Activated CD8-positive, alpha-beta memory T cell treated with anti-CD3 and anti-CD28 coated beads for 4 hours (primary cell): Measurements from ENCODE around the gene ZSCAN10.

ENCODE experiments used
- DNase-seq, 2 donors: peaks; one replicate each; pipeline ENCODE4 v3.0.0-alpha.2; 2020; ENCODE audit warnings: low read depth in 2 of 2

Gene ZSCAN10

DNA sequence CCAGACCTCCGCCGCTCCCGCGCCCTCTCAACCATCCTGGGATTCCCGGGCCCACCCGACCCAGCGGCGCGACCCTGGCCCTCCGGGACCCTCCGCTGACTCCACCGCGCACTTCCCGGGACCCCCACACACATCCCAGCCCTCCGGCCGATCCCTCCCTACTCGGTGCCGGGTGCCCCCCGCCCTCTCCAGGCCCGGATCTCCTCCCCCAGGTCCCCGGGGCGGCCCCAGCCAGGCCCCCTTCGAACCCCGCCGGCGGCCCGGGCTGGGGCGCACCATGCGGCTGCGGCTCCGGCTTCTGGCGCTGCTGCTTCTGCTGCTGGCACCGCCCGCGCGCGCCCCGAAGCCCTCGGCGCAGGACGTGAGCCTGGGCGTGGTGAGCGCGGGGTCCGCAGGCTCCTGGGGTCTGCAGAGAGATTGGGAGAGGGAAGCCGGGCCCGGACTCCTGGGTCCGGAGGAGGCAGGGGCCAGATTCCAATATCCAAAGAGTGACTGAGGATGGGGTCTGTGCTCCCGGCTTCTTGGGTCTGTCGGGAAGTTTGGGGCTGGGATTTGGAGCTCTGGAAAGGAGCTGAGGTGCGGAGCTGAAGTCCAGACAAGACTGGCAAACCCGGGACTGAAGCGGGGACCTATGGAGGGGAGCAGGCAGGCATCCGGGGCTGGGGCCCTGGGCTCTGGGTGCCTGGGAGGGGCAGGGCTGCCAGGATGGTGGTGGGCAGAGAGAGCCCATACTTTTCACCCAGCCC, 52.3 kb downstream of the ZSCAN10 start:
- no peak for DNase-seq

DNA sequence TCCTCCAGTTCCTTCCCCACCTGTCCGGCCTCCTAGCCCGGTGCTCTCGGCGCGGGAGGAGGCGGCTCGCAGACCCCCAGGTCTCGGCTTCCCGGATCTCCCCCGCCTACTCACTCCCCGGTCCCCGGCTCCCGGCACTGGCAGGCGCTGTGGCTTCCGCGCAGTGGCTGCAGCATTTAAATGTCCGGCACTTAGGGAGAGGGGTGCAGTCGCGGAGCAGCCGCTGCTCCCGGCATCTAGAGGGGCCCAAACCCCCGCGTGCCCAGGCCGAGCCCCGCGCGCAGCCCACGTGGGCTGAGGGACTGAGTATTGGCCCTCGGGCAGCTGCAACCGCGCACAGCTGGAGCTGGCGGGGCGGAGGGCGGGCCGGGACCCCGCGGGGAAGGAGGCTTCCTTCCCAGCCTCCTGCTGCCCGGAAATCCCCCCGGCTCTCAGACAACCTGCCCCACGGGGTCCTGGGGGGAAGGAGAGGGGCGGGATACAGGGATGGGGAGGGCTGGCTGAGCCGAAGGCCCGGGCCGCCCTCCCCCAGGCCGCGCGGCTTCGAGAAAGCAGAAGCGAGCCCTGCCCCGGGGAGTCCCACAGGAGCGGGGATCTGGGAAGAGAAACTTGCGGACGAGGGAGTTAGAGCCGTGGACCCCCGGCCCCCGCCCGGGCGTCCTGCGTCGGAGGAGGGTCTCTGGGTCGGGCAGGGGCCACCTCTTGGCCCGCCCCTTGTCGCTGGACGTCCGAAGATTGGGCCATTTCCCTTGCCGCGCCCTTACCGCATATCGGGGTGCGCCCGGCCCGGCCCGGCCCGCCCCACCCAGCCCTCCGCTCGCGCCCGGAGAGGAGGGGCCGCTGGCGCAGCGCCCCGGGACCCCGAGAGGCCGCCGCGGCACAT, 53.1 kb downstream of the ZSCAN10 start, which contains the start of gene MMP25:
Gene MMP25, plus strand, starts transcription at position 804 of the 883 bp plus-strand sequence. CDS start 357 bp downstream, outside the sequence.
- no peak for DNase-seq

DNA sequence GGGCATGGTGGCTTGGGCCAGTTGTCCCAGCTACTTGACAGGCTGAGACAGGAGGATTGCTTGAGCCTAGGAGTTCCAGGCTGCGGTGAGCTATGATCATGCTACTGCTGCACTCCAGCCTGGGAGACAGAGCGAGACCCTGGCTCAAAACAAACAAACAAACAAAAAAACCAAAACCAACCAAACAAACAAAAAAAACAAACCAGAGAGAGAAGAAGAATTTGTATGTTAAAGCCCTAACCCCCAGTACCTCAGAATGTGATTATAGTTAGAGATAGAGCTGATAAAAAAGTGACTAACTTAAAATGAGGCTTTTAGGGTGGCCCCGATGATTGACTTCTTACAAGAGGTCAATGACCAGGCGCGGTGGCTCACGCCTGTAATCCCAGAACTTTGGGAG, 54.4 kb downstream of the ZSCAN10 start:
- DNase-seq = no peak

DNA sequence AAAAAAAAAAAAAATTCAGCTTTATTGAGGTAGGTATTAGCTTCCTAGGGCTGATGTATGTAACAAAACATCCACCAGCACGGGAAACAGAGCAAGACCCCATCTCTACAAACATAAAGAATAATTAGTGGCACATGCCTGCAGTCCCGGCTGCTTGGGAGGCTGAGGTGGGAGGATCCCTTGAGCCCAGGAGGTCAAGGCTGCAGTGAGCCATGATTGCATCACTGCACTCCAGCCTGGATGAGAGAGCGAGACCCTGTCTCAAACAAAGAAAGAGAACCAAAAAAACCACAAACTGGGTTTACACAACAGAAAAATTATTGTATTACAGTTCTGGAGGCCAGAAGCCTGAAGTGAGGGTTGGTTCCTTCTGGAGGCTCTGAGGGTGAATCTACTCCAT, 56.7 kb downstream of the ZSCAN10 start:
- no peak for DNase-seq

DNA sequence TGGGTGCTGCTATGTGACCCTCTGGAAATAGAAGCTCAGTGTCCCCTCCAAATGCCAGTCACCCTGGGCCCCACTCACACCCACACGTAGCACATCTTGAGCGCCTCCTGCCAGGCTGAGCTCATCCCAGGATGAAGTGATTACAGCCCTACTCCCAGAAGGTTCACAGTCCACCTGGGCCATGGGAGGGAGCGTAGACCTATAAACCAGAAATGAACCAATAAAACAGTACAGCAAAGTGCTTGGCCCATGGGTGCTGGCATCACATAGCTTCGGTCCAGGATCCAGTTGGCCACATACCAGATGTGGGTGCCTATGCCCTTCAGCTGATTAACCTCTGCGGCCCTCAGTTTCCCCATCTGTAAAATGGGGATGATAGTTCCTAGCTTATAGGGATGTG, 60.2 kb downstream of the ZSCAN10 start:
- no peak for DNase-seq
